Stimulated activated CD4-positive, alpha-beta T cell treated with anti-CD3 and anti-CD28 coated beads, Interleukin-2, amount 100 ng/mL, for 4 hours (primary cell): ENCODE measurements around the gene C12orf76.
"Not testable (repeated sequence)": the region's sequence is repeated elsewhere in the genome, so short reads cannot be mapped to it uniquely, and the experiment has no call there.

Experiments
- DNase-seq: peaks from one replicate; pipeline ENCODE4 v3.0.0-alpha.2; 2020; ENCODE audit warnings: low read depth

Gene C12orf76, protein sequence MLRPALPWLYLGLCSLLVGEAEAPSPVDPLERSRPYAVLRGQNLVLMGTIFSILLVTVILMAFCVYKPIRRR

DNA sequence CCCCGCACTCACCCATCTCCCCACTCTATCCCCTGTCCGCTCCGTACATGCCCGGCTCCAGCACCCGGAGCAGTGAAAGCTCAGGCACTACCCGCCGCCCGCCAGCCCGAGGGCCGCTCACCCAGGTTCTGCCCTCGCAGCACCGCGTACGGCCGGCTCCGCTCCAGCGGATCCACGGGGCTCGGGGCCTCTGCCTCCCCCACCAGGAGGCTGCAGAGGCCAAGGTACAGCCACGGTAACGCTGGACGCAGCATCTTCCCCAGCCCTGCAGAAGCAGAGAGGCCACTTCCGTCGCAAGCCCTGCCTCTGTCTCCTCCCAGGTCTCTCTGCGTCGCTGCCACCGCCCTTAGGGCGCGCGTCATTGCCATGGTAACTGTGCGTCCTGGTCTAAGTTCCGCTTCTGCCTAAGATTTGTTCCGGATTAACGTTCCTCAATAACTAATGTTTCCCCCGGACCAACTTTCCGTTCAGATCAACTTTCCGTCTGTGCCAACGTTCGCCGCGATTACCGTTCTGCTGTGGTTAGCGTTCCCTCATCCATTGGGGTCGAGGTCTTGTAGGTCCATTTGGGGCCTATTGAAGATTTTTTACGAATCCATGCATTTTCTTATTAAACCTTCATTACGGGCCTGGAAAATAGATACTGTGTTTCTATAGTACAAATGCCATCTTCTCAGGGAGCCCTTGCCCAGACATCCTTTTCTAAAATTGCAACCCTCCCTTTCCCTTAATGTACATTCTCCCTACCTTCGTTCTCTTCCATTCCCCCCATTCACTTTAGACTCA lies at the start of gene C12orf76:
TSS of gene C12orf76 (minus strand) at position 281 of the 786 bp plus-strand sequence. CDS start at position 254, 27 bp downstream.
- peak; percentile 86 for DNase-seq

- DNase-seq, result no peak
Observed at GRCh38 chr12:110093631-110094311, 45.4 kb upstream of the C12orf76 start.

DNA sequence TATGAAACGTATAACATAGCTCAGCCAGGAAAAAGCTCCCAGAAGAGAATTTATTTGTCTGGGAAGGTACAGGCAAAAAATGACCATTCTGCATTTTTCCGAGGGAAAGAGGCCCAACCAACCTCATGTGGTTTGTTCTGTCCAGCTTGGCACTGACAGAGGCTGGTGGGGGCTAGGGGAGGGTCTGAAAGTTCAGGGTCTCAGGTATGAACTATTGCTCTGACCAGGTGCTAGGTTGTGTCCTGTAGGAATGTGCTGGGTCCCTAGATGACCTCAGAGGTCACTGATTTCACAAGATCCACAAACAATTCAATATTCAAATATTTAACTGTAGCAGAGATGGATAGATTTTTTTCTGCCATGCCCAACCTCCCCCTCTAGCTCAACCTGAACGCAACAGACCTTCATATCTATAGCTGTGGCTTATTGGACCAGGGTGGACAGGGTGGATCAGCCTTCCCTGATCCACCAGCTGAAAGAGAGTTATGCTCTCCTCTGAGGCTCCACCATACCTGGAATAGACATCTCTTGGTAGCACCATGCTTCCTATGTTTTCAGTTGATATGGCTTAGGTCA lies 42.9 kb upstream of the C12orf76 start:
- DNase-seq, result no peak

- no peak for DNase-seq
Observed at GRCh38 chr12:110090266-110091135, 42.2 kb upstream of the C12orf76 start.

- DNase-seq, result no peak
Observed at GRCh38 chr12:110088936-110089335, 40.6 kb upstream of the C12orf76 start.

- not testable (repeated sequence) for DNase-seq
Observed at GRCh38 chr12:110088216-110088615, 39.9 kb upstream of the C12orf76 start.

DNA sequence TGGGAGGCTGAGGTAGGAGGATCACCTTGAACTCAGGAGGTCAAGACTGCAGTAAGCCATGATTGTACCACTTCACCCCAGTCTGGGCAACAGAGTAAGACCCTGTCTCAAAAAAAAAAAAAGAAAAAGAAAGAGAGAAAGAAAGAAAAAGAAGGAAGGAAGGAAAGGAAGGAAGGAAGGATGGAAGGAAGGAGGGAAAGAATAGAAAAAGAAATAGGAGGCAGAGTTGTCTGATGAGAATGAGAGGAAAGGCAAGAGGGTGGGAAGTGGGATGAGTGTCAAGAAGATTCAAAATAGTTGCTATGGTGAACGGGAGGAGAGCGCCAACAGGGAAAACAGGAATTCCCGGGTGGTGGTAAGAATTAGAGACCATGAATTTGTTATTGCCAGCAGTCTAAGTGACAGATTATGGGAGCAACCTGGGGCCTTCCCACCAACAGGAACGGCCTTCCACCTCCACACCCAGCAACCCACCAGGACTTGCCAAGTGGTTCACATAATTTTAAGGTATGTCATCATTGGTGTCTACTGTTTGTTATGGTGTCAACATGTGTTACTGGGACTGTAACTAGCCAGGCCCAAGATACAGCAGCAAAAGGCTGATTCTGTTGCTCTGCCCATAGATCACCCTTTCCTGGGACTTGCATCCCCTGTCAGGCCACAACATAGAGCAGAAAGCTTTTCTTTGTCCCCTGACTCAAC lies 36.1 kb upstream of the C12orf76 start:
- DNase-seq, result no peak

- no peak for DNase-seq
Observed at GRCh38 chr12:110080410-110080809, 32.1 kb upstream of the C12orf76 start.

DNA sequence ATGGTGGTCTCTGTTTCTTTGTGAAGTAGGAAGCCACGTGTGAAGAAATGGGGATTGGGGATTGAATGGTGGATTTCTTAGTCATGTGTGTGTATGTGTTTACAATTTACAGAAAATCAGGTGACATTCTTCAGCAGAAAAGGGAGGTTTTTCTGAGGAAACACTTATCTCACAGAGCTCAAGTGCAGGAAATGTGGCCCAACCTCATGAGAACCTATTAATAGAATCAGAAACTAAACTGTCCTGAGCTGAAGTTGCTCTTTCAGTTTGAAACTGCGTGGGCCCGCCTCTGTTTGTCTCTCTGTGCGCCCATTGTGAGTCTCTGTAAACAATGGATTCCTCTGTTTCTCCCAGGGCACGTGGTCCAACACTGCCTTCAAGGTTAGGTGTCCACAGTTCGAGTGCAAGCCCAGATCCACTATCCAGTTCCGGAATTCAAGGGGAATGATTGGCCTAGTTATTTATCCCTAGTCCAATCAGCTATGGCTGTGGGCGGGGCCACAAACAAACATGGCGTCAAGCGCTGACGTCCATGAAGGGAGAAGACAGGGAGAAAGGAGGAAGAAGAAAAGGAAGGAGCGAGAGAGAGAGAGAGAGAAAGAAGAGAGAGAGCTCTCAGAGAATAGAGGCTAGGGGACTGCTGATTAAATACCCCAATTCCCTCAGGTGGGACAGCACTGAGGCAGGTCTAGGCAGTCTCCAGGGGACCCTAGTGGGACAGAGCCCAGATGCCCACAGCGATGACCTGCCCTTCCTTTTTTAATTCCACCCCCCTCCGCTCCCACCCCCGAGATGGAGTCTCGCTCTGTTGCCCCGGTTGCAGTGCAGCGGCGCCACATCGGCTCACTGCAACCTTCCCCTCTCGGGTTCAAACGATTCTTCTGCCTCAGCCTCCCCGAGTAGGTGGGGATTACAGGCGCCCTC lies 31.4 kb upstream of the C12orf76 start:
- peak; percentile 70 for DNase-seq

- no peak for DNase-seq
Observed at GRCh38 chr12:110077800-110078199, 29.5 kb upstream of the C12orf76 start.

GRCh38 chr12:110075880-110076279 lies 27.6 kb upstream of the C12orf76 start:
- DNase-seq, result no peak

- DNase-seq, result no peak
Observed at GRCh38 chr12:110074089-110074488, 25.8 kb upstream of the C12orf76 start.

DNA sequence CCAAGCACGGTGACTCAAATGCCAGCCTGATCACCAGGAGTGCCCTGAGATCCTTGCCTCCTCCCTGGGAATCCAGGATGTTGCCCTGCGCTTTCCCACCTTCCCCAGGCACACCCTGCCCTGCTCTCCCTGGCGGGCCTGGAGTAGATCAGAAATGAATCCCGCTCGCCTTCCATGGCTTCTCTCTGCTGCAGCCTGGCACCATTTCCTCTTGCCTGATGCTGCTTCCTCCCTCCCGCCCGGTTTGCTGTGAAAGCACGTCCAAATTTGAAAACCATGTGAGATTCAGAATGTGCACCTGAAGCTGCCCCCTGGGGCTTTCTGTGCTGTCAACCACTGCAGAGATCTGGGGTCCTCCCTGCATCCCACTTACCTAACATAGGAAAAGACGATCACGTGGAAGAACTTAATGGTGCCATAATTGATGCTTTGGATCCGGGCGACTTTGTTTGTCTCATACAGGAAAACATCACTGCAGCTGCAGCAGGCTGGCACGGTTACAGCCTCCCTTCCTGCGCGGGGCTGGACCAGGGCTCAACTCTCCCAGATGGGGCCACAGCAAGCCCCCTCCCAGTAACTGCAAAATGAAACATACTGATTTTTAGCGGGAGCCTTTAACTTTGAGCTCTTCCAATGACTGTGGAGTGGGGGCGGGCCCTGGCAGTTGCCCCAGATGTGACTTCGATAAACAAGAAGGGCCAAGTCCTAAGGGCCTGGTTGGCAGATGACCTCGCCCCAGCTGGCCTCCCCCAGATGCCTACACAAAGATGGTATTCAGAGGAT lies 24.9 kb upstream of the C12orf76 start:
- no peak for DNase-seq

- DNase-seq, result not testable (repeated sequence)
Observed at GRCh38 chr12:110072636-110073035, 24.3 kb upstream of the C12orf76 start.

GRCh38 chr12:110071967-110072366 lies 23.6 kb upstream of the C12orf76 start:
- DNase-seq, result no peak

DNA sequence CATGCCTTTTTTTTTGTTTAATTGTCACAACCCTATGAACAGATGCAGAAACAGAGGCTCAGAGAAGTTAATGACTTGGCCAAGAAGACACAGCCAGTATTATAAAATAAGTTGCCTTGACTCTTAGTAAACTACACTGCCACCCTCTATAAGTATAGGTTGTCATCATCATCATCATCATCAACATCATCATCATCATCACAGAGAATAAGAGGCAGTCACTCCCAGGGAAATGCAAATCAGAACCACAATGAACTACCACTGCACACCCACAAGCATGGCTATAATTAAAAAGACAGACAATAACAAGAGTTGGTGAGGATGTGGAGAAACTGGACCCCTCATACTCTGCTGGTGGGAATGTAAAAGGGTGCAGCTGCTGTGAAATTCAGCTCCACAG lies 23.2 kb upstream of the C12orf76 start:
- no peak for DNase-seq

DNA sequence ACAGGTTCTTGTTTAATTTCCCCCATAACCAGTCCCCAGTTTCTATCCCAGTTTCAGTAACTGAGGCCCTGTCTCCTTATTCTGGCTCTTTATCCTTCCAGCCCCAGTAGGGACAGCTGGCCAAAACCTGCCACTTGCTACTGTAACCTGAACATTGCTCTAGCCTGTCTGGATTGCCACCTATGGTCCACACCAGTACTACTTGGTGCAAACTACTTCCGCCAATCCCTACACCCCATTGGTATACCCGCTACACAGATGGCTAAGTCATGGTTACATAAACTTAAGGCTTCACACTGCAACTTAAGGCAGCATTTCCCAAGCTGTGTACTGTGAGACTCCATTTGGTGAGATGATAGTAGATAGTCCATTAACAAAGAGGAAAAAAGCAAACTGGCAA lies 20.3 kb upstream of the C12orf76 start:
- DNase-seq, result no peak

DNA sequence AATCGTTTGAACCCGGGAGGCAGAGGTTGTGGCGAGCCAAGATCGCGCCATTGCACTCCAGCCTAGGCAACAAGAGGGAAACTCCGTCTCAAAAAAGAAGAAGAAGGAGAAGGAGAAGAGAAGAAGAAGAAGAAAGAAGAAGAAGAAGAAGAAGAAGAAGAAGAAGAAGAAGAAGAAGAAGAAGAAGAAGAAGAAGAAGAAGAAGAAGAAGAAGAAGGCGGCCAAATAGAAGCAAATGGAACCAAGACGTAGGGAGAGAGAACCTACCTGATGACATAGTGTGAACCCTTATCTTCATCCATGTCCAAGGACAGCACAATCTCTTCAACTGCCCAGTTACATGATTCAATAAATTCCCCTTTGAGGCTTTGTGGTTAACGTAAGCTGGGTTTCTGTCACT lies 19.8 kb upstream of the C12orf76 start:
- DNase-seq, result not testable (repeated sequence)

- DNase-seq, result no peak
Observed at GRCh38 chr12:110067531-110067930, 19.2 kb upstream of the C12orf76 start.
